Heart right ventricle (tissue), 16 donors: ENCODE measurements around the gene KIF9. TPM values are rescaled to one million over a fixed set of nuclear protein-coding genes. Genes with fewer than 3 reads are reported as not detected.
A peak's percentile ranks its signal among the peaks of the same experiment; 100 is the strongest.

Experiments used
- ATAC-seq, 8 donors: fragments of 200-7000 bp; cut with Tn5 transposase; one replicate each; pipeline ENCODE4 v1.9.1; 2020; ENCODE audit warnings: mild to moderate bottlenecking in 8 of 8, moderate library complexity in 8 of 8, moderate number of reproducible peaks in 1 of 8
- DNase-seq, 2 donors: peaks; one replicate each; pipeline ENCODE4 v3.0.0-alpha.2; 2020
- H3K27ac ChIP-seq, 10 donors: fragments of 200-600 bp; sonication (generic) in 2 of 10; one replicate each; pipeline versions ENCODE4 v1.5.0 to v1.8.0; 2020 to 2022; ENCODE audit warnings: mild to moderate bottlenecking in 3 of 10
- H3K27me3 ChIP-seq, 7 donors: fragments of 200-600 bp; one replicate each; pipeline ENCODE4 v1.8.0; 2021 to 2022; ENCODE audit warnings: mild to moderate bottlenecking in 2 of 7
- H3K36me3 ChIP-seq, 9 donors: fragments of 200-600 bp; sonication (generic) in 1 of 9; one replicate each; pipeline versions ENCODE4 v1.5.0 to v1.8.0; 2020 to 2022; ENCODE audit warnings: mild to moderate bottlenecking in 2 of 9
- H3K4me1 ChIP-seq, 9 donors: fragments of 200-600 bp; sonication (generic) in 1 of 9; one replicate each; pipeline versions ENCODE4 v1.5.0 to v1.8.0; 2020 to 2022; ENCODE audit warnings: mild to moderate bottlenecking in 4 of 9
- H3K4me3 ChIP-seq, 10 donors: fragments of 200-600 bp; sonication (generic) in 2 of 10; one replicate each; pipeline versions ENCODE4 v1.5.0 to v1.8.0; 2020 to 2022; ENCODE audit warnings: mild to moderate bottlenecking in 7 of 10, moderate library complexity in 2 of 10
- H3K9me3 ChIP-seq, 11 donors: fragments of 200-600 bp in 10 of 11; sonication (generic) in 2 of 11; one replicate each; pipeline versions ENCODE4 v1.5.0 to v1.8.0; 2013 to 2022; ENCODE audit warnings: mild to moderate bottlenecking in 2 of 11, control low read depth in 1 of 11, moderate library complexity in 1 of 11
- CTCF ChIP-seq, 9 donors: fragments of 200-600 bp; sonication (generic) in 2 of 9; IDR thresholded peaks; one replicate each; pipeline versions ENCODE4 v1.5.0 to v1.8.0; 2021 to 2022; ENCODE audit warnings: antibody characterized with exemption in 9 of 9, mild to moderate bottlenecking in 5 of 9, moderate library complexity in 1 of 9
- WGBS, 2 donors: extraction: QIAGEN DNeasy Blood & Tissue Kit; methylation state at CpG; one replicate each; pipeline ENCODE4 v1.1.7; 2013; ENCODE audit warnings: inconsistent platforms in 1 of 2; 5-methylcytosine and 5-hydroxymethylcytosine counted together
- intact Hi-C, 10 donors: fragments of 100-400 bp; cut with DNase I; formaldehyde crosslinking; loops; one replicate each; pipeline versions ENCODE4 v1.11.1 to v1.14.2; 2022
- polyA plus RNA-seq, 2 donors: library from polyadenylated mRNA; stranded (reverse); fragments of 200-250 nt; gene quantifications; one replicate each; pipeline ENCODE4 v1.2.3, GENCODE V29; 2013
- total RNA-seq, 10 donors: library from RNA; stranded (reverse); fragmentation: NEBNext Ultra II Directional in 3 of 10; extraction: Animal tissue kit (Norgen Biotek cat#: 25700) in 3 of 10; gene quantifications; one replicate each; pipeline versions ENCODE4 v1.2.1 to v1.2.4, GENCODE V29; 2021 to 2023
- donor health status: Arrhythmogenic right ventricular cardiomyopathy.
- donor health status: ischemic (EF 13 %, LVEDD 7.1; RV severe dilation, severe dysfunction).
- donor health status: healthy with polysubstance abuse.
- donor health status: DM: no; HTN: yes; CAD: no.
- donor health status: DM: no; HTN: no; CAD: no.
- donor health status: ischemic (EF 25% LVEDD 6.9; RV normal size, moderate dysfunction).
- donor health status: ischemic (EF 25% LVEDD 5.7; RV mildly dilated, moderate dysfunction).
- donor health status: healthy.
- donor health status: DM: yes; HTN: yes; CAD: no.
- donor health status: Ischemic cardiomyopathy.
- donor health status: ischemic (EF 35%, LVEDD 5.7; RV mildly dilated, moderate dysfunction).
- donor health status: nonischemic (EF 11% LVEDD 7.7; RV severe dilation, severe dysfunction).
- donor health status: DM: yes; HTN: yes; CAD: no.
- donor health status: PGD.
- donor health status: ischemic (EF 29% LVEDD 5.4; RV normal size, mild dysfunction).
- donor health status: nonischemic (EF 23%, LVEDD 6.1; RV moderate dilation, normal function).

KIF9 gene
- total and polyA plus RNA-seq, 12 donors = 4.2 to 16.6 (median 8.5) TPM

GRCh38 chr3:47250309-47251060 is 32.1 kb downstream of the KIF9 start:
- ATAC-seq = peak; percentile 63 to 89 (median 82)
- Histone ChIP-seq H3K36me3 (no peaks in the 10 kb centered on the region), H3K9me3 (no peaks in the 10 kb centered on the region), H3K27me3 (no peaks in the 10 kb centered on the region), H3K4me3 (no peak overlapping the region), H3K27ac (no peak overlapping the region), H3K4me1 (no peaks in the 10 kb centered on the region)
- peak; percentile 30 to 74 (median 63) for TF ChIP-seq CTCF (IDR thresholded peaks at IDR 0.05)
- WGBS, 2 donors = 70 to 81% methylated on average over 7 of the region's 7 CpGs
- DNase-seq = peak; percentile 34 to 54
- intact Hi-C loops = loop anchor here in 9 of 10 donors (2.0 to 5.0 kb wide), 3 partner anchors 72 to 74 kb away; no protein-coding TSS in a partner anchor

DNA sequence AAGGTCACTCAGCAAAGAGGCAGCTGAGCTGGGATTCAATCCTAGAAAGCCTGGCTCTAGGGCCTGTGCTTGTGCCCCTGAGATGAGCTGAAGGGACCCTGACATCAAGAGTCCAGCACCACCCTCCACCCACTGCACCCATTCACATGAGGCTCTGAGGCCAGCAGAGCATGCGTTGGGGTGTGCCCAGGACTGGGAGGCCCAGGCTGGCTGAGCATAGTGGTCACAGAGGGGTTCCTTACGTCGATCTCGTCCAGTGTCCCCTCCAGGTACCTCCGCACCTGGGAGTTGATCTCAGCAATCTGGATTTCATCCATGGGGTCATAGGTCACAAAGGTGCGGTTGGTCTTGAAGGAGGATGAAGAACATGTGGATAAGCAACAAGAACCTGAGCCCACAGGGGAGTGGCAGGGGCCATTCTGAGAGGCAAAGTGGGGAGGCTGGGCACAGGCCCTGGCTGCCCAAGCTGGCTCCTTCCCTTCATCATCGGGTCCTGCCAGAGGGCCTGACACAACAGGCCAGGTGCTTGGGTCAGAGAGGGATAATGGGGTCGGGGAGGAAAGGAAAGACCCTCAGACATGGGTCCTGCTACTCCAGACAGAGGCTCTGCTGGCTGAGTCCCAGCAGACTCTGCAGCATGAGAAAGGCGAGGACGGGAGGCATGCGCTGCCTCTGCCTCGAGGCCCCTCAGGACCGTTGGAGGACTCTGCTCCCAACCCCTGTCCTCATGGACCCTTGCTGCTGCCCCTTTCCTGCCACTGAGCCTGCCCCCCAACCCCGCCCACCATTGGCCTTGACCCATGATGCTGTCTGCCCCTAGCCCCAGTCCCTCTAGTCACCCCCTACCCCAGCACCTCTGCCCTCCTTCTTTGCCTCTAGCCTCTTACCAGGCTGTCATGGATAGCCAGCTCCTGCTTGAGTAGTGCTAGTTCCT is 35.2 kb downstream of the KIF9 start:
- intact Hi-C loops = no loop called here
- Histone ChIP-seq H3K4me1 (no peaks in the 10 kb centered on the region), H3K9me3 (no peaks in the 10 kb centered on the region), H3K4me3 (no peak overlapping the region), H3K27me3 (no peaks in the 10 kb centered on the region), H3K27ac (no peak overlapping the region), H3K36me3 (no peaks in the 10 kb centered on the region)
- ATAC-seq (no peak), DNase-seq (no peak)
- TF ChIP-seq CTCF (IDR thresholded peaks at IDR 0.05) = no peak
- 89 to 90% methylated on average over 14 of the region's 14 CpGs for WGBS, 2 donors

DNA sequence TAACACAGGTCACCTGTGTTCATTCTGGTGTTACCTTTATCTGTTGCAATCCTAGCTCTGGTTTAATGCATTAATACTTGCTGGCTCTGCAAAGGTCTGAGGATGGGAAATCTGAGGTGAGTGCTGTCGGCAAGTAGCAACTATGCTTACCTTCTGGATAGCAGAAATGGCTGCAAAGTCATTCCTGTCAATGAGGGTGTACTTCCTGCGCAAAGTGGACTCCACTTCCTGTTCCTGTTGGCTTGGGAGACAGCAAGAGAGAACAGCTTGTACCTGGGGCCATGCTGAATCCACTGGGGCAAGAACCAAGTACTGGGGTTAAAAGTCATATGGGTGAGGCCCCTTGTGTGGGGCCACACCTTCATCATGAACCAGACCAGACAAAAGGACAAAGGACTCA is 37.3 kb downstream of the KIF9 start:
- no peak overlapping the region for H3K4me3 ChIP-seq
- H3K9me3 ChIP-seq = no peaks in the 10 kb centered on the region
- intact Hi-C loops = no loop called here
- DNase-seq = no peak
- no peaks in the 10 kb centered on the region for H3K27me3 ChIP-seq
- WGBS, 2 donors = 93 to 100% methylated on average over 2 of the region's 2 CpGs
- no peak overlapping the region for H3K27ac ChIP-seq
- TF ChIP-seq CTCF (IDR thresholded peaks at IDR 0.05) = no peak
- no peaks in the 10 kb centered on the region for H3K36me3 ChIP-seq
- H3K4me1 ChIP-seq = no peaks in the 10 kb centered on the region
- no peak for ATAC-seq

DNA sequence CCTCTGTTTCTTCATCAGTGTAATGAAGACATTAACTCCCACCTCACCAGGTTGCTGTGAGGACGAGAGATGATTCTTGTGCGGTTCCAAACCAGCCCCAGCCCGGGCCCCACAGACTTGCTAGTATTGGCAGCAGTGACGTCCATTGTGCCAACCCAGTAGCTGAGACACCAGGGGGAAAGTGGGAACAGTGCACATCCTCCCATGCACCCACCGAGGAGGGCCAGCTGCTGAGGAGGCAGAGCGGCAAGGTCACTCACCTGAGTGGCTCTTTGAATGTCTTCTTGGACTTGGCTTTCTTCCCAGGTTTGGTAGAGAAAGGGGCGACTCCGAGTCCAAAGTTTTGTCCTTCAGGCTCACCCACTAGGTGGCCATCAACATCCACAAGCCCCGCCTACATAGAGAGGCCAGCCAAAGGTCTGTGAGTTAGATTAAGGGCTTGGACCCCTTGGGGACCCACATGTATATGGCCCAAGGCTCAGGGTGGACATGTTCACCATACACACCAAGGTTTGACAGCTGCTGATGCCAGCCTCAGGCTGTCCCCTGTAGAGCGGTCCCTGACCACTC is 38.0 kb downstream of the KIF9 start:
- no peak for TF ChIP-seq CTCF (IDR thresholded peaks at IDR 0.05)

More for the DNA sequence above, 38.0 kb downstream of the KIF9 start:
- Histone ChIP-seq H3K4me3 (no peak overlapping the region), H3K27me3 (no peaks in the 10 kb centered on the region), H3K36me3 (no peaks in the 10 kb centered on the region), H3K27ac (no peak overlapping the region), H3K4me1 (no peaks in the 10 kb centered on the region), H3K9me3 (no peaks in the 10 kb centered on the region)
- ATAC-seq (no peak), DNase-seq (no peak)
- WGBS, 2 donors = 86 to 87% methylated on average over 10 of the region's 10 CpGs
- intact Hi-C loops = no loop called here
